Dedifferentiated amniotic fluid mesenchymal stem cell (primary cell): Measurements from ENCODE around the gene ORC1.
"Not testable (repeated sequence)": the region's sequence is repeated elsewhere in the genome, so short reads cannot be mapped to it uniquely, and the experiment has no call there.

Source experiments
- DNase-seq: peaks from one replicate; pipeline ENCODE4 v3.0.0-alpha.2; 2016; ENCODE audit errors: extremely low spot score

Gene ORC1

DNA sequence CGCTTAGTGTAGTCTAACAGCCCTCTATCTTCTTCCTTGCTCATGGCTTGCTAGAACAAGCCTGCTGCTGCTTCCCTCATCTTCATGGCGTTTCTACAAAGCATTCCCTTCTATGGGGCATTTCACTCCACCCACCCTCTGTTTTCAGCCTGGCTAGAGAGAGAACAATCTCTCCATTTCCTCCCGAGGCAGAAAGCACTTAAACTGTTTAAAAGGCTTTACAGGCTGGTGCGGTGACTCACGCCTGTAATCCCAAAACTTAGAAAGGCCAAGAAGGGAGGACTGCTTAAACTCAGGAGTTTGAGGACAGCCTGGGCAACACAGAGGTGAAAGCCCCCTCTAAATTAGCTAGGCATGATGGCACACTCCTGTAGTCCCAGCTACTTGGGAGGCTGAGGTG lies 17.8 kb downstream of the ORC1 start:
- no peak for DNase-seq

DNA sequence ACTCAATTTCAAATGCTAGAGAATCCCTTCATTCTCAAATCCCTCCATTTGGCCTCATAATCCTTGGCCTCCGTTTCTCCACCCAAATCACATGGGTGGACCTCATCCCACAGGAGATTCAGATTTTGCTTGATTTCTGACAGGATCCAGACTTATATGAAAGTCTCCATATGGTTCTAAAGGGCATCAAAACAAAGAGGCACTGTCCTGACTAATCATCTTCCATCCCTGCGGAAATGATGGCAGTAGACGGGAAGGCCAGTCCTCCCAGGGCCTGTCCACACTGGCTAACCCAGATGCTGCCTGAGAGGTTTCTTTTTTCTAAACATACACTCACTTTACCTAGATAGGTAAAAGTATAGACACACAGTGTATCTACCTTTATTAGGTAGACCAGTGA lies 18.8 kb downstream of the ORC1 start:
- DNase-seq: no peak

DNA sequence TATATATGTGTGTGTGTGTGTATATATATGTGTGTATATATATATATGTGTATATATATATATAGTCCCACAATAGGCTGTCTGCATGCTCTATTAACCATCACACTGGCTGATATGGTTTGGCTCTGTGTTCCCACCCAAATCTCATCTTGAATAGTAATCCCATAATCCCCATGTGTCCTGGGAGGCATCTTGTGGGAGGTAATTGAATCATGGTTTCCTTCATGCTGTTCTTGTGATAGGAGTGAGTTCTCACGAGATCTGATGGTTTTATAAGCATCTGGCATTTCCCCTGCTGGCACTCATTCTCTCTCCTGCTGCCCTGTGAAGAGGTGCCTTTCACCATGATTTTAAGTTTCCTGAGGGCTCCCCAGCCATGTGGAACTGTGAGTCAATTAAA lies 34.4 kb downstream of the ORC1 start:
- not testable (repeated sequence) for DNase-seq

DNA sequence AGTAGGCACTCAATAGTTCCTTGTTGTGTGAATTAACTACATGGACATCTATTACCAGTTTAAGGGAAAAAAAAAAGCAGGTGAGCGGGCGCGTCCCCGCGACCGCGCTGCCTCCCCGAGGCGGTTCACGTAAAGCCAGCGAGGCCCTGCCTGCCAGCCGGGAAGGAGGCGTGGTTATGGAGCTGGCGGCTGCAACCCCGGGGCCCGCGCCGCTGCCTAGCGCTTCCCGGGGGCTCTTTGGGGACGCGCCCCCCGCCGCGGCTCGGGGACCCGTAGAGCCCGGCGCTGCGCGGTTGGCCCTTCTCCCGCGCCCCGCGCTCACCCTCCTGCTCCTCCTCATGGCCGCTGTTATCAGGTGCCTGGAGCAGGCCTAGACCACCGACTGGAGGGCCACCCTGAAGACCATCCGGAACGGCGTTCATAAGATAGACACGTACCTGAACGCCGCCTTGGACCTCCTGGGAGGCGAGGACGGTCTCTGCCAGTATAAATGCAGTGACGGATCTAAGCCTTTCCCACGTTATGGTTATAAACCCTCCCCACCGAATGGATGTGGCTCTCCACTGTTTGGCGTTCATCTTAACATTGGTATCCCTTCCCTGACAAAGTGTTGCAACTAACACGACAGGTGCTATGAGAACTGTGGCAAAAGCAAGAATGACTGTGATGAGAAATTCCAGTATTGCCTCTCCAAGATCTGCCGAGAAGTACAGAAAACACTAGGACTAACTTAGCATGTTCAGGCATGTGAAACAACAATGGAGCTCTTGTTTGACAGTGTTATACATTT lies 35.6 kb downstream of the ORC1 start:
- no peak for DNase-seq

DNA sequence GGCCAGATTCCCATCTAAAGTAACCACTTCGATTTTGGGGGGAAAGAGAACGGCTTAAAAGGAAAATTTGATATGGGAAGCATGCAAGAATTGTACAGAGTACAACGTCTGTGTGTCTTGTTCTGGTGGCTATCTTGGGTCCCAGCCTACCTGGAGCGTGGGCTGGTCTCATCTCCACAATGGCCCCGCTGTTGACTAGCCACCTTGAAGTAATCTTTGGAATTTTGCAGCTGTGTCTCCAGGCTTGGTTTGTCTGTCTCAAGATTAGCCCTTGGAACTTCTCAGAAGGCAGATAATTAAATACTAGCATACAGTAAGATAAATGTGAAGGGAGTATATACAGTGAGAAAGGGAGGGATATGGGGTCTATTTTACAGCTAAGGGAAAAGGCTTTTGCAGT lies 37.0 kb downstream of the ORC1 start:
- DNase-seq: no peak

DNA sequence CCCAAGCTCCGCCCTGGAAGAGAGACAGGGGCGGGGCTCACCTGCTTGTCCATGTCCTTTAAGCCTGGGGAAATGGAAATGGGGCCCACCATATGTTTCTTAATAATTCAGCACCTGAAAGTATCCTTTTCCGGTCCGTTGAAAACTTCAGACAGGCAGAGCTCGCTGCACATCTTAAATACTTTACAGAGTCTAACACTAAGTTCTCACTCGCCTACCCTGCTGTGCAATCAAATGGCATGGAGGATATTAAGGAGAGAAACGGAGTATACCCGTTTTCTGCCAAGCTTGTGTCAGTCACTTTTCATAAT lies 37.8 kb downstream of the ORC1 start:
- DNase-seq: no peak

DNA sequence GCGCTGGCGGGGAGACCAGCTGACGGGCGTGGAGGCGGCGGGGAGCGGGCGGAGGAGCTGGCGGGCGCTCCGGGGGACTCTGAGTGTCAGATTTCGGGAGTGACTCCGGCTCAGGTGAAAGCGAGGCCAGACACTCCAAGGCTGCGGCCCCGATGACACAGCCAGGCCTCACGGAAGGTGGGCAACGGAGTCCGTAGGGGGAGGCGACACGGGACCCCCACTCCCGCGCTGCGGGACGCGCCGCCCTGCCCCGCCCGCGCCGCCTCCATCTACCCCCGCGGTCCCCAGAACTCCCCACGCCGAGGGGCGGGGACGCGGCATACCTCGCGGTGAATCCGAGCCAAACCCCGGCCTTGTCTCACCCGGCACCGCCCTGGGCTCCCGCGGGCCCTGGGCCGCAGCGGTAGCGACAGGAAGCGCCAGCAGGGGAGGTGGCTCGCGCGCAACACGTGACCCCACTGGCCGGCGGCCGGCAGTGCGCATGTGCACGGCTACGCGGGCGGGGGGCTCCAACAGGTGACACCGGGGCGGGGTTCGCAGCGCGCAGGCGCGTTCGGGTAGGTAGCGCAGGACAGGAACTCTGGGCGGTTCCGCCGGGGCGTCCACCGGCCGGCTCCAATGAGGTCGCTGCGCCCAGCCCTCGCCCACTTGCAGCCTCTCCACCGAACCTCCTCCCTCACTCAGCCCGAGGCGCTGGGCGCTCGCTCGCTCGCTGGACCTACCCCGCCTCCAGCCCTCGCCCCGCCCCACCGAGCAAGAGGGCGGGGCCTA lies 38.3 kb downstream of the ORC1 start, which contains the start of gene CC2D1B:
TSS of gene CC2D1B (minus strand) at position 460 of the 771 bp plus-strand sequence. CDS start 1,585 bp downstream, outside the sequence.
- peak; percentile 92 for DNase-seq

DNA sequence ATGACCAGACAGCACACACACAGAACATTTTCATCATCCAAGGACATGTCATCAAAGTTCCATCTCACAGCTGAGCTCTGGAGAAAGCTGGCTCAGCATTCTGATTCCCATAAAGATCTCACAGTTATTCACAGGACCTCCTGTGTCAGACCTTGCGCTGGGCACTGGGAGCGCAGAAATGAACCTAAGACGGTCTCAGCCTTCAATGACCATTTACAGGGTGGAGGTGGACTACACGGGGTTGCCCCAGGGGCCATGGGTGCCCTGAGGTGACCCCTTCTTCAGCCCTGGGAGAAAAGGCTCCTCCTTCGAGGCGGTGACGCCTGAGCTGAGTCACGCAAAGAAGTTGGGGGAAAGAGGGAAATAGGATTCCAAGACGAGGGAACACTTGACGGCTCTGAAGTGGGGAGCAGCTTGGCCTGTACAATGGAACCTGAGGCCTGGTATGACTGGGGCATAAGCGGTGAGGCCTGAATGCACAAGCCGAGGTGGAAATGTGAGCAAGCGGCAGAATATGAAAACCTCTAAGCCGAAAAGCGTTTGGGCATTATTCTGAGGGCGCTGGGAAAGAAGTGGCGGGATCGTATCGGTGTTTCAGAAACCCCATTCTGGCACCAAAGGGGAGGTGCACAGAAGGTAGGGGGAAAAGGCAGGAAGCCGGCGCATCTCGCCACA lies 39.0 kb downstream of the ORC1 start:
- peak; percentile 61 for DNase-seq

DNA sequence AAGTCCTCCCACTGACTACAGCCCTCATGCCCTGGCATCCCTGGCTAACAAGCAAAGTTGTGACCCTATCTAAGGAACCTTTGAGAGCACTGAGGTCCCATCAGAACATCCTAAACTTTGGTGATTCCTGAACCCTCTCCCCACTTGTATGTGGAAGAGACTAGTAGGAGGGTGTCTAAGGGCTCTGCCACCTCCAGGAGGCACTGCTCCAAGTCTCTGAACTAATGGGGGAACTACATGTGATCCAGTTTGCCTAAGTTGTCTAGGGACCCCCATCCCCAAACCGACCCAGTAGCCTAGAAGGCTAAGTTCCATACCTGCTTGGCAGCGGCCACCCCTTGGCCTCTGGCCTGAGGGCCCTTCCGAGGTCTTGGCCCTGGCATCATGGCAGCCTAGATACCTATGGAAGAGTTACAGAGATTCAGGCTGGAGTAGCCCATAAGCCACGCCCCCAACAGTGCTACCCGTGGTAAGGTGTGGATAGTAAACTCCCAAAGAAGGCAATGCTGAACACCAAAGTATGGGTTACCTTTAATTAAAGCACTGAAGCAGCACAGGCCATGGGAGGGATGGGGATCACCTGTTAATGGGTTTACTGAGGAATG lies 39.9 kb downstream of the ORC1 start:
- DNase-seq: no peak

DNA sequence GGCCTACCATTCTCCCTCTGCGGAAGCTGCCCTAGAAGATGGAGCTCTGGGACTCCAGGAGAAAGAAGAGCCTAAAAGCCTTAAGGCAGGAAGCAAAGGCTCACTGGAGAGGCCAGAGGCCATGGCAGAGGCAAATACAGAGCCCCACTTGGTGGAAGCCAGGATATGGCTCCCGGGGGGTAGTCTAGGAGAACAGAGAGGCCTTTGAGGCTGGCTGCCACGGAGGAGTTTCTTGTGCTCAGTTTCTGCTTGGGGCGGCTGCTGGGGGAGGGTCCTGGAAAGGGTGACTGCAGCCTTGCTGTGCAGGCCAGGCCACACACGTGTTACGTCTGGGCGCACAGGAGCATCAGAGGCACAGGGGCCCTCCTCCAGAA lies 43.6 kb downstream of the ORC1 start:
- no peak for DNase-seq

DNA sequence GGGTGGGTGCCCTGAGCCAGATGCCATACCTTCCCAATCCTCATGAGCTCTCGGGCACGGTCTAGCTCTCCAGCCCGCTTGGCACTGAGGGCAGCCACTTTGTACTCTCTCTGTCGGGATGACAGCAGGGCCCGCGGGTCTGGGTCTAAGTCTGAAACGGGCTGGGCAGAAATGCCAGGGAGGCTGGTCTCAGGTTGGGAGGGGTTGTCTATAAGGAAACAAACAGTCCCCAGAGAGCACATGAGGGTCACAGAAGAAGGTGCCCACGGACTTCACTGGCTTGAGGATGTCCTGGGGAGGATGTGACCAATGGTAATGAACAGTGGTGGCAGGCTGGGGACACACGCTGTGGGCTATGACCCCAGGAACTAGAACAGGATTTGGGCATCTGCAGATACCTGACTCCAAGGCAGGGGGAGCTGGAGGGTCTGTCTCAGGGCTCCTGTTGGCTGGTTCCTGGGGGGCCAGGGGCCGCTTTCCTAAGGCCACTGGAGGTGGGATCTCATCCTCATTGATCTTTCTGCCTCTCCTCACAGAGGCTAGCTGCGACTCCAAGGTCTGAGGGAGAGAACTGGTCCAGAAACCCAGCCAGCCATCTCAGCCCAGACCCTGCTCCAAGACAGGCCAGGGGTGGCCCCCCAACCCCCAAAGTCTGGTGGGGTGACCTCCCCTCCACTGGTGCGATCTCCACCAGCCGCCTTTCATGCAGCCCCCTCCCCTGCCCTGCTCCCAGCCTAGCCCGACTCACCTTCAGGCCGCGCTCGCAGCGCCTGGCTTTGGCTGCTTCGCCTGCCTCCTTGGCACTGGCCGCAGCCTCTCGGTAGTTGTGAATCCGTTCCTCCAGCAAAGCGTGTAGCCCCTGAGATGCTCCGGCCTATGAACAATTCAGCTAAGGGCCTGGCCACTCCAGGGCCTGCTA lies 44.3 kb downstream of the ORC1 start:
- no peak for DNase-seq

DNA sequence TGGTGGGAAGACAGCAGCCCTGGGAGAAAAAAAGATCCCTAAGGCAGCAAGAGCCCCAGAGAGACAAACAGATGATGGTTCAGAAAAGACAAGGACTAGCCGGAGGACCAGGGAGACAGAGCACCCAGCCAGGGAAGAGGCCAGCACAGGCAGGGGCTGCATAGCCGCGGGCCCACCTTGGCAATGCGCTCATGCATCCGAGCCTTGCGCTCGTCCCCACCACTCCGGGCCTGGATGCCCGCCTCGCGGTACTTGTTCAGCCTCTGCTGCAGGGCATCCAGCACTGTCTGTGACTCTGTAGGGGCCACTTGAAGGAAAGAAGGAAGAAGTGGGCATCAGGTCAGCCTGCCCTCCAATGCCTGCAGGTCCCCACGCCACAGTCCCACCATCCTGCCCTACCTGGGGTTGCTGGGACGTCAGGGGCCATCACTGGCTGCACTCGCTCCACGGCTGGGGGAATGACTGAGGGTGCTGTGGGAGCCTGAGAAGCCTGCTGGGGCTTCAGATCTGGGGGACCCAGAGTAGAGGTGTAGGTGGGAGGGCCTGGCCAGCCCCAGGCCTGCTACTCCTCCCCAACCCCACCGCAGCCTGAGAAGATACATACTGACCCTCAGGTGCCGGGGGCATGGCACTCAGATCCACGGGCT lies 45.2 kb downstream of the ORC1 start:
- no peak for DNase-seq

DNA sequence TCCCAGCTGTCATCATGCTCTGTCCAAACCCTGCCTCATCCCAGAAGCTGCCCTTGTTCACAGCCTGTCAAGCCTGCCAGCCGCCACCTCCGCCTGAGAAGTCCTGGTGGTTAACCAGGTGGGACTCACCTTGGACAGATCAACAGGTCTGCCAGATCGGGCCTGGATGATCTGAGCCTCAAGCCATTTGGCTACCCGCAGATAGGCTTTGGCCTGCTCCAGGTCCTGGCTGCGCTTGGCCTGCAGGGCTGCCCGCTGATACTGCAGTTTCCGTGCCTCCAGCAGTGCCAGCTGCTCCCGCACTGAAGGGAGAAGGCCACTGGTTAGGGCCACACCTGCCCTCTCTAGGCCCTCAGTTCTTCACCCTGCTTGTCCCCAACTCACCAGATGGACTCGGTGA lies 46.8 kb downstream of the ORC1 start:
- DNase-seq: no peak

DNA sequence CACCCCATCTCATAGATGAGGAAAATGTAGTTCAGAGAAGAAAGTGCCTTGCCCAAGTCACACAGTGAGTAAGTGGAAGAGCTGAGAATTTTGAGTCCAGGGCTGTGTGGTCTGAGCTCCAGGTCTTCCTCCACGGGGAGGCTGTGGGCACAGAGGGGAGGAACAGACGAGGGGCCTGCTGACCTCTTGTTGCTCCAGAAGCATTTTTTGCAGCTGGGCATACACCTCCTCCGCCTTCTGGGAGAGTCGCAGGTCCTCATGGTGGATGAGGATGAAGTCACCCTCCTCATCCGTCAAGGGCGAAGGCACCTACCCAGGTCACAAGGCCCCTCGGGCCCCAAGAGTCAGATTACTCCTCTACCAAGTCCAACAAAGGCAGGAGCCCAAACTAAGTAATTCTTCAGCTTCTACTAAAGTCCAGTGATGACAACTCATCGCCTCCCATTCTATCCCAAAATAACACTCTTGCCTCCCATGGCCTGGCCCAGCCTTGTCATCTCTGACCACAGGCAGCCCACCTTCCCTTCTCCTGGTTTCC lies 47.3 kb downstream of the ORC1 start:
- DNase-seq: no peak

DNA sequence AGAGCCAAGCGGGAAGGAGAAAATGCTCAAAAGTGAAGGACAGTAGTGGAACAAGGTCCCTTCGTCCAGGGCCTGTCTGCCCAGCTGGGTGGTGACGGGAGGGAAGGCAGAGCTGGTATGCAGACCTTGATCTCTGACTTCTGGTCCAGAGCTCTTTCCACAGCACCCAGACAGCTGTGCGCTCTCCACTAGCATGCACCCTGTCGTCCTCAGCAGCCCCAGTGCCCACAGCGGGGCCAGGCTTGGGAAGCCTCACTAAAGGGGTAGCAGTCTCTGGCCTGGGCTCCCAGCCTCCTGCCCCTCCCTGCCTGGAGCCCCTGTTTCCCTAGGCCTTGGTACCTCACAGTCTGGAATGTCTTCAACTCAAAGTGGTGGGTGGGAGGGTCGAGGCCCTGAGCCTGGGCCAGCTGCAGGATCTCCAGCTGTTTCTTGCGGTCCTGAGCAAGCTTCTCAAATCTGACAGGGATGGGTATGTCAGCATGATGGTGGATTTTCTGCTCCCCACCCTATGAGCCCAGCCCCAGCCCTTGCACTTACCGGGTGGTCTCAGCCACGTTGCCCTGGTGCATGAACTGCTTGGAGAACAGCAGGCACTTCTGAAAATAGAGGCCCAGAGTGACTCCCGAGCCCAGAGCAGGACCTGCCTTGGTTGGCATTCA lies 48.2 kb downstream of the ORC1 start:
- no peak for DNase-seq

DNA sequence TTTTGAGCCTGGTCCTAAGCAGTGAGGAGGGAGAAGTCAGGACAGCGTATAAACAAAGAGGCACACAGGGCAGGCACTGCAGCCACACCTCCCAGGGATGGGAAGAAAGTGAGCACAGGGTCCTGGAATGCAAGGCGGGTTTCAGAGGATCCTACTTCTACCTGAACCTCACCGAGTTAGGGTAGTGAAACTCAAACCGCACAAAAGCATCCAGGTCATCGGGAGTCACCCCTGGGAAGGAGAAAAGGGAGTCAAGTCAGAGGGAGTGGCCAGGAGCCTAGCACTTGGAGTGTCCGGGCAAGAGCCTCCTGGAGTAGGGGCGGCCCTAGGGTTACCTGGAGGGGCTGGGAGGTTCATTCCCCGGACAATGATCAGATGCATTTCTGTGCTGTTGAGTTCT lies 48.8 kb downstream of the ORC1 start:
- no peak for DNase-seq

DNA sequence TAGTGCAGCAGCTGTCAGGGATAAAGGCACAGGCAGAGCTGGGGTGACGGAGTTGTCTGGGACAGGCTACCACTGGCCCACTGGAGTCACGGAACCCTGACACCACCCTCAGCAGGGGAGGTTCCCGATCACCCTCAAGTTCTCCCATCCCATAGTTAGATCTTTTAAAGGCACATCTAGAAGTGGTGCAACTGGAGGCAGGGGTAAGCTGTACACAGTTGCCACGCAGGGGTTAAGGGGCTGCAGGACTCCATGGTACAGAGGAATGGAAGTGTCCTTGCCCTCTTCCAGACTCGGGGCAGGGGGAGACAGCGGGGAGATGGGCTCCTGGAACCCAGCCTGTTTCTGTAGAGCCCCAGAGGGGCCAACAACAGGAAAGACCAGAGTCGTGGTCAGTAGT lies 51.5 kb downstream of the ORC1 start:
- DNase-seq: no peak

DNA sequence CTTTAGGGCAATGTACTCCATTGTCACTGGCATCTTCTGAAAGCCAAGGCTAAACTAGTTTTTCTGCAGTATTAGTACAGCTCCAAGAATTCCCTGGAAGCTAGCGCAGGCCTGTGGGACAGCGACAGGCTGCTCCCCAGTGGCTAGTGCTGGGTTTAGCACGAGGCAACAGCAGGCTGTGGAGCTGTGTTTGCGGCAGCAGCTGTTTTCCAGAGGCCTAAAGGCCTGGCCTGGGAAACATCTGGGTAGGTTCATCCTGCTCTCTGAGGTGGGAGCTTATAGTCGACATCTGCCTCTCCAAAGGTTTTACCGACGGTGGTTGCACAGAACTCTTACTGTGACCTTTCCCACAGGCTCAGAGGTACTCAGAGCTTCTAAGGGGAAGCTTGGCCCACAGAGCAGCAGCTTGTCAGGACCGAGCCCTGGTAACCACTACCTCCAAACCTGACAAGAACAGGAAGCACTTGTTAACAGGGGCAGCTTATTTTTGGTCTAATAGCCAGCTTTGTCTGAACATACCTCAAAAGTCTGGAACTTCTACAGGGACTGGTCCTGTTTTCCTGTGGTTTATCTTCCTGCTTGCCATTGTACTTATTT lies 55.4 kb downstream of the ORC1 start:
- peak; percentile 22 for DNase-seq

DNA sequence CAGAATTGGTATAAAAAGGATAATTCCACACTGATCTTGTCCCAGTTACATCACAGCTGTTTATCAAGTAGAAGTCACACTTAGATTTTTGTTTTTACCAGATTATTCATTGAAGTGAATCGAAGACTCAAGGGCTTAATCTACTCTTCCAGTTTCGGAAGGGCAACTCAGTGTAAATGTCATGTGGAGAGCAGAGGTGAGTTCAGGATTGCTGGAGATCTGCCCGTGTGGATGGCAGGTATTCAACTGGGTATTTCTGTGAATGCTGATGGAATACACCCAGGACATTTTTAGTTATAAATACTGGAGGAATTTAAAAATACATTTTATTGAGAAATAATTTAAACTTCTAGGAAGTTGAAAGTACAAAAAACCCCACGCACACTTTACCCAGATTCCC lies 57.6 kb downstream of the ORC1 start:
- DNase-seq: no peak

DNA sequence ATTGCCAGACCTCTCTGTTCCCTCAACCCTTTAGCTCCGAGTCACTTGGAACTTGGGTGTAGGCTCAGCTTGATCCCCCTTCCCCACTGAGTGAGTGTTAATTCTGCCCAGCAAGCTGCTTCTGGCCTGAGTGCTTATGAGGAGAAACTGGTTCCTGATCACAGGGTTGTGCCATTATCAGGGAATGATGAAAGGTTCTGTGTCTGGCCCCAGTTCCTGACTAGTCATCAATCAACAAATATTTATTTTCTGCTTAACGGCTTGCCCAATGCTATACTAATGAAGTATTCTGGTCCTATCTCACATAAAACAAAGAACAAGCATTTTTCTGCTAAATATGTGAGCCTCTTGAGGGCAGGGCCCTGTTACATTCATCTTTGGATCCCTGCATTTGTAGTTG lies 59.0 kb downstream of the ORC1 start:
- no peak for DNase-seq
